Measurements from ENCODE around the gene SH2D3C. TPM values are rescaled to one million over a fixed set of nuclear protein-coding genes. Genes with fewer than 3 reads are reported as not detected.

SH2D3C gene
- total and polyA plus RNA-seq, 9 of the 15 experiments (the other 6 are each of a cell fraction or from before 2014, with no cell fraction given): 0.03 to 1.2 (median 0.22) TPM; not detected in 1

DNA sequence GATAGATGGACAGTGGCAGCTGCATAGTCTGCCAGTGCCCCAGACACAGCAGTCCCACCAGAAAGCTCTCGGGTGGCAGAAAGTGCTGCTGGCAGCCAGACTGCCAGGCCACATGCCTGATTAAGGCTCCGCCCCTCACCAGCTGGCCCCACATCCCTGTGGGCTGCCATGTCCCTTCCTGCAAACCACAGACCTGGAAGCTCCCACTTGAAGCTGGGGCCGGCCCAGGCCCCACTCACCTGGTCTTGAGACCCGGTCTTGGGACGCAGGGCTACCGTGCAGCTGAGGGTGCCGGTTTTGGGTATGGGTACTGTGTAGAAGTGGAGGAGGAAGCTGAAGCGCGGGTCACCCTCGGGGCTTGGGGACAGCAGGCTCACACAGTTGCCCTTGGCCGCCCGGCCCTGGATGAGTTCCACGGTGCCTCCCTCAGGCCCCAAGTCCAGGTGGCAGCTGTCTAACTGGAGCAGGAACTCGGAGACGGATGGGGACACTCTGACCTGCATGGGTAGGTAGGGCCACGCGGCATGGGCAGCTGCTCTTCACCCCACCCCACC, 39.5 kb upstream of the SH2D3C start:
- no peaks in the 10 kb centered on the region for H3K79me2 ChIP-seq (ENCODE audit: control insufficient read depth, insufficient read depth, low read length)
- no peak for FAIRE-seq
- no peaks in the 10 kb centered on the region for H3K9me3 ChIP-seq (replicated peaks; ENCODE audit: control insufficient read depth, insufficient read depth, low read depth, low read length)
- no peak overlapping the region for H3K4me2 ChIP-seq (ENCODE audit: insufficient read depth, low read length)
- CTCF ChIA-PET (ENCODE audit: low intra/inter-chr PET ratio): no interaction called here
- no peaks in the 10 kb centered on the region for H3K27me3 ChIP-seq (ENCODE audit: control insufficient read depth in 2 of 2, insufficient read depth in 2 of 2, low read length in 2 of 2)
- no peaks in the 10 kb centered on the region for H4K20me1 ChIP-seq (replicated peaks; ENCODE audit: control insufficient read depth, insufficient read depth, low read length)
- H3K9ac ChIP-seq (ENCODE audit: insufficient read depth in 1 of 2, low read depth in 2 of 2, low read length in 2 of 2): peak overlapping the region in 1 of 2 experiments; percentile 33; a peak in 1 of 4 replicates
- no peak overlapping the region for H2AFZ ChIP-seq (ENCODE audit: low read depth, low read length)
- DNase-seq (ENCODE audit: extremely low read depth in 1 of 4, low spot score in 3 of 4): no peak
- POLR2A ChIA-PET: interaction anchor here (0.5 to 1.8 kb wide), 8 partner anchors 8 to 45 kb away, joined by 3 to 12 read pairs (median 4); no protein-coding TSS in a partner anchor
- ATAC-seq: no peak
- 88% methylated on average over 10 of the region's 17 CpGs for WGBS (ENCODE audit: insufficient coverage, low coverage, missing lambda C conversion rate)
- H3K4me1 ChIP-seq (replicated peaks in 1 of 2; ENCODE audit: control insufficient read depth in 2 of 2, insufficient read depth in 2 of 2, low read length in 2 of 2): peaks cover 0 to 27% of the 10 kb centered on the region in 2 experiments; a peak in 1 of 5 replicates
- in situ Hi-C loops (cut with MboI): no loop called here
- H3K4me3 ChIP-seq: no peak overlapping the region
- H3K9me1 ChIP-seq (ENCODE audit: control insufficient read depth, insufficient read depth, low read length): no peaks in the 10 kb centered on the region
- H3K27ac ChIP-seq (ENCODE audit: extremely low read depth, low read depth, low read length): no peak overlapping the region
- intact Hi-C loops (cut with micrococcal nuclease): no loop called here
- no TSS peak for BruUV-seq (replicated peaks)
- peaks cover 21% of the 10 kb centered on the region; the same call in 1 of the 3 replicates for H3K36me3 ChIP-seq (ENCODE audit: control insufficient read depth, insufficient read depth, low read length)
- TF ChIP-seq TEAD4 (IDR thresholded peaks at IDR 0.05; ENCODE audit: low read length): no peak
- TF ChIP-seq TEAD4 (CRISPR knock-in tag; IDR thresholded peaks at IDR 0.05; ENCODE audit: borderline replicate concordance): no peak
- peak; percentile 64 for TF ChIP-seq POLR2G (IDR thresholded peaks at IDR 0.05; ENCODE audit: low read depth, low read length)

DNA sequence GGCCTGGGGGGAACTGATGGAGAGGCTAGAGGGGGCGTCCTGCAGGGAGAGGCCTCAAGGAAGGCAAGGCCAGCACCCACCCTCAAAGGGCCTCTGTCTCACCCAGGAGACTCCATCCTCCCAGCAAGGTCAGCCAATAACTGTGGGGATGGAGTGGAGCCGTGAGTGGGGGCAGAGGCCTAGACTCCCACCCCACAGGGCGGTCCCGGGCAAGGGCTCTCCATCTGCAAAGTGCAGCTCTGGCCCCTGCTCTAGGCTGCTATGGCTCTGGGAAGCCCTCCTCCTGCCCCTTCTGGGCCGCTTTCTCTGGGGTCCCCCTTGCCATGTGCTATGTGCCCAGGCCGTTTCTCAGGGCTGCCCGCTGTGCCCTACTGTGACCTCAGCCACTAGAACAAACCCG, 38.3 kb upstream of the SH2D3C start:
- H2AFZ ChIP-seq (ENCODE audit: low read depth, low read length): no peak overlapping the region
- no peaks in the 10 kb centered on the region for H3K79me2 ChIP-seq (ENCODE audit: control insufficient read depth, insufficient read depth, low read length)
- no peak overlapping the region for H3K4me2 ChIP-seq (ENCODE audit: insufficient read depth, low read length)
- no TSS peak for BruUV-seq (replicated peaks)
- WGBS (ENCODE audit: insufficient coverage, low coverage, missing lambda C conversion rate): 89% methylated on average over 7 of the region's 8 CpGs
- ChIA-PET POLR2A (interaction anchor here (0.5 to 1.2 kb wide), 5 partner anchors 11 to 219 kb away, joined by 3 to 4 read pairs (median 3); no protein-coding TSS in a partner anchor), CTCF (ENCODE audit: low intra/inter-chr PET ratio) (no interaction called here)
- H3K9ac ChIP-seq (ENCODE audit: insufficient read depth in 1 of 2, low read depth in 2 of 2, low read length in 2 of 2): no peak overlapping the region
- TF ChIP-seq, protein P1, sequence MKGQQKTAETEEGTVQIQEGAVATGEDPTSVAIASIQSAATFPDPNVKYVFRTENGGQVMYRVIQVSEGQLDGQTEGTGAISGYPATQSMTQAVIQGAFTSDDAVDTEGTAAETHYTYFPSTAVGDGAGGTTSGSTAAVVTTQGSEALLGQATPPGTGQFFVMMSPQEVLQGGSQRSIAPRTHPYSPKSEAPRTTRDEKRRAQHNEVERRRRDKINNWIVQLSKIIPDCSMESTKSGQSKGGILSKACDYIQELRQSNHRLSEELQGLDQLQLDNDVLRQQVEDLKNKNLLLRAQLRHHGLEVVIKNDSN (CRISPR knock-in tag; IDR thresholded peaks at IDR 0.05): no peak
- TF ChIP-seq POLR2G (IDR thresholded peaks at IDR 0.05; ENCODE audit: low read depth, low read length): peak; percentile 14; the same call in 1 of the 2 replicates
- H3K4me1 ChIP-seq (replicated peaks in 1 of 2; ENCODE audit: control insufficient read depth in 2 of 2, insufficient read depth in 2 of 2, low read length in 2 of 2): peaks cover 0 to 27% of the 10 kb centered on the region in 2 experiments; a peak in 1 of 5 replicates
- FAIRE-seq (no peak), ATAC-seq (no peak), DNase-seq (ENCODE audit: extremely low read depth in 1 of 4, low spot score in 3 of 4) (no peak)
- in situ Hi-C loops (cut with MboI) (no loop called here), intact Hi-C loops (cut with micrococcal nuclease) (no loop called here)
- no peaks in the 10 kb centered on the region for H4K20me1 ChIP-seq (replicated peaks; ENCODE audit: control insufficient read depth, insufficient read depth, low read length)
- H3K36me3 ChIP-seq (ENCODE audit: control insufficient read depth, insufficient read depth, low read length): peaks cover 33% of the 10 kb centered on the region; the same call in 1 of the 3 replicates
- no peaks in the 10 kb centered on the region for H3K27me3 ChIP-seq (ENCODE audit: control insufficient read depth in 2 of 2, insufficient read depth in 2 of 2, low read length in 2 of 2)
- no peaks in the 10 kb centered on the region for H3K9me1 ChIP-seq (ENCODE audit: control insufficient read depth, insufficient read depth, low read length)
- H3K27ac ChIP-seq (ENCODE audit: extremely low read depth, low read depth, low read length): no peak overlapping the region
- no peak overlapping the region for H3K4me3 ChIP-seq
- H3K9me3 ChIP-seq (replicated peaks; ENCODE audit: control insufficient read depth, insufficient read depth, low read depth, low read length): no peaks in the 10 kb centered on the region

All from K562 (cell line).